Measurements from ENCODE around the gene GIGYF2.

- TF ChIP-seq, protein P1, sequence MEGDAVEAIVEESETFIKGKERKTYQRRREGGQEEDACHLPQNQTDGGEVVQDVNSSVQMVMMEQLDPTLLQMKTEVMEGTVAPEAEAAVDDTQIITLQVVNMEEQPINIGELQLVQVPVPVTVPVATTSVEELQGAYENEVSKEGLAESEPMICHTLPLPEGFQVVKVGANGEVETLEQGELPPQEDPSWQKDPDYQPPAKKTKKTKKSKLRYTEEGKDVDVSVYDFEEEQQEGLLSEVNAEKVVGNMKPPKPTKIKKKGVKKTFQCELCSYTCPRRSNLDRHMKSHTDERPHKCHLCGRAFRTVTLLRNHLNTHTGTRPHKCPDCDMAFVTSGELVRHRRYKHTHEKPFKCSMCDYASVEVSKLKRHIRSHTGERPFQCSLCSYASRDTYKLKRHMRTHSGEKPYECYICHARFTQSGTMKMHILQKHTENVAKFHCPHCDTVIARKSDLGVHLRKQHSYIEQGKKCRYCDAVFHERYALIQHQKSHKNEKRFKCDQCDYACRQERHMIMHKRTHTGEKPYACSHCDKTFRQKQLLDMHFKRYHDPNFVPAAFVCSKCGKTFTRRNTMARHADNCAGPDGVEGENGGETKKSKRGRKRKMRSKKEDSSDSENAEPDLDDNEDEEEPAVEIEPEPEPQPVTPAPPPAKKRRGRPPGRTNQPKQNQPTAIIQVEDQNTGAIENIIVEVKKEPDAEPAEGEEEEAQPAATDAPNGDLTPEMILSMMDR (IDR thresholded peaks at IDR 0.05), result no peak
- TF ChIP-seq ZFX (IDR thresholded peaks at IDR 0.05; ENCODE audit: borderline replicate concordance), result no peak
These were observed 34.3 kb downstream of the GIGYF2 start for GRCh38 chr2:232731470-232731869.
